ENCODE measurements around the gene EIF2D. TPM values are rescaled to one million over a fixed set of nuclear protein-coding genes. Genes with fewer than 3 reads are reported as not detected.
A peak's percentile ranks its signal among the peaks of the same experiment; 100 is the strongest.

The EIF2D gene
- polyA plus RNA-seq, 3 donors, result 16.4 to 31.6 (median 16.8) TPM

GRCh38 chr1:206637605-206638004 is 25.3 kb upstream of the EIF2D start:
- intact Hi-C loops (cut with micrococcal nuclease), result loop anchor here (10.0 kb wide), 1 partner anchor 277 kb away; no protein-coding TSS in a partner anchor
- H3K27me3 Mint-ChIP-seq (ENCODE audit: low read depth in 3 of 3), result peaks cover 11 to 34% (median 26%) of the 10 kb centered on the region in 3 donors
- no peak overlapping the region for H3K4me3 ChIP-seq (replicated peaks in 1 of 3; ENCODE audit: low read depth in 2 of 3, low read length in 3 of 3)
- no peak overlapping the region for H3K9ac ChIP-seq (ENCODE audit: insufficient read depth, low read length, poor library complexity, severe bottlenecking)
- no peak overlapping the region for H3K4me3 Mint-ChIP-seq
- no peak overlapping the region for H3K27ac Mint-ChIP-seq
- peaks cover 17% of the 10 kb centered on the region for H3K4me1 Mint-ChIP-seq
- no peak for DNase-seq
- no peaks in the 10 kb centered on the region for H3K9me3 Mint-ChIP-seq
- H3K4me1 ChIP-seq (ENCODE audit: control insufficient read depth in 1 of 2, insufficient read depth in 2 of 2, low read length in 2 of 2), result peaks cover 16 to 22% of the 10 kb centered on the region in 2 donors
- peaks cover 5 to 15% of the 10 kb centered on the region in 2 donors for H3K27me3 ChIP-seq (ENCODE audit: control insufficient read depth in 2 of 2, insufficient read depth in 2 of 2, low read length in 2 of 2)
- H2AFZ ChIP-seq (ENCODE audit: insufficient read depth, low read depth, low read length, poor library complexity, severe bottlenecking), result no peak overlapping the region
- no peaks in the 10 kb centered on the region for H3K36me3 ChIP-seq (replicated peaks in 1 of 2; ENCODE audit: control insufficient read depth in 1 of 2, insufficient read depth in 2 of 2, low read length in 2 of 2)
- H3K4me2 ChIP-seq (replicated peaks; ENCODE audit: extremely low read depth, low read length, poor library complexity, severe bottlenecking), result no peak overlapping the region
- no peaks in the 10 kb centered on the region for H3K9me3 ChIP-seq (replicated peaks in 1 of 2; ENCODE audit: control insufficient read depth in 1 of 2, insufficient read depth in 1 of 2, low read length in 2 of 2)
- H3K79me2 ChIP-seq (ENCODE audit: insufficient read depth, low read length), result no peaks in the 10 kb centered on the region
- TF ChIP-seq CTCF (IDR thresholded peaks at IDR 0.05), result no peak
- H4K20me1 ChIP-seq (ENCODE audit: insufficient read depth, low read length), result no peaks in the 10 kb centered on the region
- H3K27ac ChIP-seq (ENCODE audit: low read depth in 1 of 2, low read length in 2 of 2), result no peak overlapping the region
- no peaks in the 10 kb centered on the region for H3K36me3 Mint-ChIP-seq

GRCh38 chr1:206636671-206637070 is 24.4 kb upstream of the EIF2D start:
- Mint-ChIP-seq H3K4me3 (peak overlapping the region in 1 of 2 donors; percentile 24), H3K27me3 (ENCODE audit: low read depth in 3 of 3) (peaks cover 11 to 34% (median 26%) of the 10 kb centered on the region in 3 donors), H3K9me3 (no peaks in the 10 kb centered on the region), H3K27ac (no peak overlapping the region), H3K4me1 (peaks cover 17% of the 10 kb centered on the region), H3K36me3 (no peaks in the 10 kb centered on the region)
- H3K9ac ChIP-seq (ENCODE audit: insufficient read depth, low read length, poor library complexity, severe bottlenecking), result no peak overlapping the region
- H3K27me3 ChIP-seq (ENCODE audit: control insufficient read depth in 2 of 2, insufficient read depth in 2 of 2, low read length in 2 of 2), result peaks cover 5 to 15% of the 10 kb centered on the region in 2 donors
- intact Hi-C loops (cut with micrococcal nuclease), result loop anchor here (10.0 kb wide), 1 partner anchor 278 kb away; no protein-coding TSS in a partner anchor
- no peaks in the 10 kb centered on the region for H3K36me3 ChIP-seq (replicated peaks in 1 of 2; ENCODE audit: control insufficient read depth in 1 of 2, insufficient read depth in 2 of 2, low read length in 2 of 2)
- no peak for DNase-seq
- no peak overlapping the region for H3K4me3 ChIP-seq (replicated peaks in 1 of 3; ENCODE audit: low read depth in 2 of 3, low read length in 3 of 3)
- H2AFZ ChIP-seq (ENCODE audit: insufficient read depth, low read depth, low read length, poor library complexity, severe bottlenecking), result no peak overlapping the region
- TF ChIP-seq CTCF (IDR thresholded peaks at IDR 0.05), result no peak
- peaks cover 16 to 22% of the 10 kb centered on the region in 2 donors for H3K4me1 ChIP-seq (ENCODE audit: control insufficient read depth in 1 of 2, insufficient read depth in 2 of 2, low read length in 2 of 2)
- H4K20me1 ChIP-seq (ENCODE audit: insufficient read depth, low read length), result no peaks in the 10 kb centered on the region
- WGBS (ENCODE audit: insufficient coverage), result no CpG with 5 or more reads among the region's 4 CpGs
- no peaks in the 10 kb centered on the region for H3K79me2 ChIP-seq (ENCODE audit: insufficient read depth, low read length)
- H3K9me3 ChIP-seq (replicated peaks in 1 of 2; ENCODE audit: control insufficient read depth in 1 of 2, insufficient read depth in 1 of 2, low read length in 2 of 2), result no peaks in the 10 kb centered on the region
- H3K4me2 ChIP-seq (replicated peaks; ENCODE audit: extremely low read depth, low read length, poor library complexity, severe bottlenecking), result no peak overlapping the region
- H3K27ac ChIP-seq (ENCODE audit: low read depth in 1 of 2, low read length in 2 of 2), result no peak overlapping the region
